Measurements from ENCODE around the gene UQCC3. TPM values are rescaled to one million over a fixed set of nuclear protein-coding genes. Genes with fewer than 3 reads are reported as not detected.

The UQCC3 gene
- total and polyA plus RNA-seq, 2 donors (not counting 1 experiment from before 2014, with no cell fraction given): 4.7 to 14.0 TPM

GRCh38 chr11:62632492-62632891 is 39.0 kb upstream of the UQCC3 start:
- Histone ChIP-seq H3K79me2 (ENCODE audit: control insufficient read depth, insufficient read depth, low read length) (no peaks in the 10 kb centered on the region), H4K20me1 (ENCODE audit: control insufficient read depth, extremely low read depth, insufficient read depth, low read length) (no peaks in the 10 kb centered on the region), H3K36me3 (ENCODE audit: control insufficient read depth, insufficient read depth, low read length) (peaks cover 41% of the 10 kb centered on the region), H3K27ac (ENCODE audit: insufficient read depth, low read length) (no peak overlapping the region), H3K4me3 (replicated peaks in 1 of 4; ENCODE audit: control extremely low read depth in 1 of 4, insufficient read depth in 1 of 4, low read depth in 3 of 4, low read length in 4 of 4) (no peak overlapping the region), H3K9me3 (ENCODE audit: control insufficient read depth, insufficient read depth, low read depth, low read length) (no peaks in the 10 kb centered on the region), H3K9ac (ENCODE audit: insufficient read depth, low read length) (no peak overlapping the region), H3K4me2 (ENCODE audit: extremely low read depth, insufficient read depth, low read length) (no peak overlapping the region), H3K4me1 (ENCODE audit: control insufficient read depth, extremely low read depth, insufficient read depth, low read length) (no peaks in the 10 kb centered on the region), H2AFZ (ENCODE audit: low read length) (no peak overlapping the region), H3K27me3 (ENCODE audit: control insufficient read depth, insufficient read depth, low read length) (no peaks in the 10 kb centered on the region)
- no peak for TF ChIP-seq CTCF (conservative IDR thresholded peaks at IDR 0.05 in 1 of 2, IDR thresholded peaks at IDR 0.05 in 1 of 2; ENCODE audit: low read depth in 1 of 2, low read length in 2 of 2)
- no peak for TF ChIP-seq EZH2 (IDR thresholded peaks at IDR 0.05; ENCODE audit: low read length, missing control alignments)
- DNase-seq (ENCODE audit: low read depth in 2 of 2): no peak

- no peak overlapping the region for H3K27ac ChIP-seq (ENCODE audit: insufficient read depth, low read length)
- peaks cover 51% of the 10 kb centered on the region for H3K79me2 ChIP-seq (ENCODE audit: control insufficient read depth, insufficient read depth, low read length)
- no peak for DNase-seq (ENCODE audit: low read depth in 2 of 2)
- no peak overlapping the region for H3K9ac ChIP-seq (ENCODE audit: insufficient read depth, low read length)
- H3K4me3 ChIP-seq (replicated peaks in 1 of 4; ENCODE audit: control extremely low read depth in 1 of 4, insufficient read depth in 1 of 4, low read depth in 3 of 4, low read length in 4 of 4): no peak overlapping the region
- TF ChIP-seq EZH2 (IDR thresholded peaks at IDR 0.05; ENCODE audit: low read length, missing control alignments) (no peak), CTCF (conservative IDR thresholded peaks at IDR 0.05 in 1 of 2, IDR thresholded peaks at IDR 0.05 in 1 of 2; ENCODE audit: low read depth in 1 of 2, low read length in 2 of 2) (no peak)
- H3K4me2 ChIP-seq (ENCODE audit: extremely low read depth, insufficient read depth, low read length): no peak overlapping the region
- no peaks in the 10 kb centered on the region for H3K9me3 ChIP-seq (ENCODE audit: control insufficient read depth, insufficient read depth, low read depth, low read length)
- H3K36me3 ChIP-seq (ENCODE audit: control insufficient read depth, insufficient read depth, low read length): peaks cover 12% of the 10 kb centered on the region
- H3K4me1 ChIP-seq (ENCODE audit: control insufficient read depth, extremely low read depth, insufficient read depth, low read length): peaks cover 8% of the 10 kb centered on the region
- H2AFZ ChIP-seq (ENCODE audit: low read length): no peak overlapping the region
- no peaks in the 10 kb centered on the region for H3K27me3 ChIP-seq (ENCODE audit: control insufficient read depth, insufficient read depth, low read length)
- H4K20me1 ChIP-seq (ENCODE audit: control insufficient read depth, extremely low read depth, insufficient read depth, low read length): no peaks in the 10 kb centered on the region
Measured at GRCh38 chr11:62644220-62644619, 27.3 kb upstream of the UQCC3 start.

GRCh38 chr11:62645671-62645945 is 25.9 kb upstream of the UQCC3 start:
- H3K79me2 ChIP-seq (ENCODE audit: control insufficient read depth, insufficient read depth, low read length): peaks cover 49% of the 10 kb centered on the region
- peak overlapping the region; percentile 90 for H3K9ac ChIP-seq (ENCODE audit: insufficient read depth, low read length)
- no peak overlapping the region for H2AFZ ChIP-seq (ENCODE audit: low read length)
- H3K27me3 ChIP-seq (ENCODE audit: control insufficient read depth, insufficient read depth, low read length): no peaks in the 10 kb centered on the region
- peak overlapping the region; percentile 88 for H3K27ac ChIP-seq (ENCODE audit: insufficient read depth, low read length)
- H4K20me1 ChIP-seq (ENCODE audit: control insufficient read depth, extremely low read depth, insufficient read depth, low read length): no peaks in the 10 kb centered on the region
- peak overlapping the region; percentile 97 for H3K4me2 ChIP-seq (ENCODE audit: extremely low read depth, insufficient read depth, low read length)
- H3K4me3 ChIP-seq (replicated peaks in 1 of 4; ENCODE audit: control extremely low read depth in 1 of 4, insufficient read depth in 1 of 4, low read depth in 3 of 4, low read length in 4 of 4): peak overlapping the region; percentile 73 to 96 (median 79)
- peaks cover 16% of the 10 kb centered on the region for H3K36me3 ChIP-seq (ENCODE audit: control insufficient read depth, insufficient read depth, low read length)
- no peak for DNase-seq (ENCODE audit: low read depth in 2 of 2)
- TF ChIP-seq EZH2 (IDR thresholded peaks at IDR 0.05; ENCODE audit: low read length, missing control alignments) (no peak), CTCF (conservative IDR thresholded peaks at IDR 0.05 in 1 of 2, IDR thresholded peaks at IDR 0.05 in 1 of 2; ENCODE audit: low read depth in 1 of 2, low read length in 2 of 2) (no peak)
- no peaks in the 10 kb centered on the region for H3K9me3 ChIP-seq (ENCODE audit: control insufficient read depth, insufficient read depth, low read depth, low read length)
- H3K4me1 ChIP-seq (ENCODE audit: control insufficient read depth, extremely low read depth, insufficient read depth, low read length): peaks cover 8% of the 10 kb centered on the region
